Stimulated activated CD8-positive, alpha-beta memory T cell treated with anti-CD3 and anti-CD28 coated beads, Interleukin-7, amount 100 ng/mL, for 4 hours (primary cell): Measurements from ENCODE around the gene LCNL1.

Experiments
- DNase-seq, 2 donors: peaks; one replicate each; pipeline ENCODE4 v3.0.0-alpha.2; 2020; ENCODE audit warnings: low read depth in 2 of 2

The LCNL1 gene

DNA sequence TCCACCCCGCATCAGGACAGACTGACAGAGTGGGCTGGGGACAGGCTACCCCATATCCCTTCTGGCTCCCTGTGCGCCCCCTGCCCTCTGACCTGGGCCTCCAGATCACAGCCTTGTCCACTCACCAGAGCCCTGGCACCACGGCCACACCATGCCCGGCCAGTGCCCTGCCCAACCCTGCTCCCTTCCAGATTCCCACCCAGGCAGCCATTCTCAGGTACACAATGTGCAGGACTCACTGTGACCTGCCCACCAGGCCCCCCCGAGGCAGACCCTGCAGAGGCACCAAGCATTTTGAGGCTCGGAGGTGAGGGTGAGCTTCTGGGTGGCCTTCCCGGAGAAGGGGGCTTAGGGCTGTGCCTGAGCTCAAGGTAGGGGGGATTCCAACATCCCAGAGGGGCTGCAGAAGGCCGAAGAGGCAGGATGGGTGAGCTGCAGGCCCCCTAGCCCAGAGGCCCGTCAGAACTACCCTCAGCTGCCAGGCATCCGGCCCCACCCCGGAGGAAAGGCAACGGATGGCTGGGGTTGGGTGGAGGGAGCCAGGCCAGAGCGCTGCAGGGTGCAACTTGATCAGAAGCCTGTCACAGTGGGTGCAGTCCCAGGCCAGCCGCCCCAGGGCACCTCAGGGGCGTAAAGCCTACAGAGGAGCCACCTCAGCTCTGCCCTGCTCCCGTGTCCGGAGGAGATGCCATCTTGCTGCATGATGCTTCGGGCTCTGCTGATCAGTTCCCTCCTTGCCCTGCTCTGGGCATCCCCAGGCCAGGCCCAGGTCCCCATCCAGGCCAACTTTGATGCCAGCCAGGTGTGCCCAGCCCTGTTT, at the start of gene LCNL1:
LCNL1 (plus strand) TSS at position 762 of the 820 bp plus-strand sequence. CDS start 594 bp downstream, outside the sequence.
- no peak for DNase-seq

DNA sequence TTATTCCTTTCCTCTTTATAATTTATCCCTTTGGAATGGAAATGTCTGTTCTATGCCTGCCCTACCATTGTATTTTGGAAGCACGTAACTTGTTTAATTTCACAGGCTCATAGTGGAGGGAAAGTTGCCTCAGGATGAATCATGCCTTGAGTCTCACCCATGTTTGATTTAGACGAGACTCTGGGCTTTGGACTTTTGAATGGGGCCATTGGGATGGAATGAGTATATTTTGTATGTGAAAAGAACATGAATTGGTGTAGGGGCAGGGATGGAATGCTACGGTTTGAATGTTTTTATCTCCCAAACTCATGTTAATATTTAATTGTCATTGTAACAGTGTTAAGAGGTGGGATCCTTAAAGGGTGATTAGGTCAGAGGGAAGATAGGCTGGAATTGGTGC, 48.5 kb upstream of the LCNL1 start:
- DNase-seq = no peak

DNA sequence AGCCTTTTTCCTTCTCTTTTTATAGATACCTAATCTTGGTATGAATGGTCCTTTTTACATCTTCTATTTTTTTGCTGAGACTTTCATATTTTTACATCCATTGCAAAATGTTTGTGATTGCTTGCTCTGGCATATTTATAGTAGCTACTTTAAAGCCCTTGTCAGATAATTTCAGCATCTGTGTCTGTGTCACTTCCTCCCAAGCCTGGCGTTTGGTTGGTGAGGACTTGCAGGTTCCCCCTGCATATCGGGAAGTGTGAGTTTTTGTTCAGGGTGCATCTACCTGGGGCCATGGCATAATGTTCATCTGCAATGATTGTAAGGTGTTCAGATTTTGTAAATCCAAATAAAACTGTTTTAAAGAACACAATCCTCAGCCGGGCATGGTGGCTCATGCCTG, 47.1 kb upstream of the LCNL1 start:
- no peak for DNase-seq

DNA sequence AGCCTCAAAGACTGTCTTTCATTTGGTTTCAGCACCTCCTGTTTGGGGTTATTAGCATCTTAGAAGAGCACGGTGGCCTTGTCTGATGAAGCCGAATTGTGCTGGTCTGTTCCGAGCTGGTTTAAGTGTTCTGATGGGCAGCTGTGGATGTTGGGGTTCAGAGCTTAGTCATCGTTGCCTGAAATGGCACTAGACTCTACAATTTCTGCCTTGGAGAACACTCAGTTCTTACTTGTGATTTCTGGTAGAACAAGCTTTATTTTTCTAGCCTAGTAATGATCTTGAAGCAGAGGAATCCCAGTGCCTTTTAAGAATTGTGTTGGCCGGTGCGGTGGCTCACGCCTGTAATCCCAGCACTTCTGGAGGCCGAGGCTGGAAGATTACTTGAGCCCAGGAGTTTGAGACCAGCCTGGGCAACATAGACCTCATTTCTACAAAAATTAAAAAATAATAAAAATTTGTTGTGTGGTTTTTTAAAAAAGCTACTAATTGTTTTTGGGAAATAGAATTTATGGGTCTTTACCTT, 46.1 kb upstream of the LCNL1 start:
- DNase-seq = no peak

DNA sequence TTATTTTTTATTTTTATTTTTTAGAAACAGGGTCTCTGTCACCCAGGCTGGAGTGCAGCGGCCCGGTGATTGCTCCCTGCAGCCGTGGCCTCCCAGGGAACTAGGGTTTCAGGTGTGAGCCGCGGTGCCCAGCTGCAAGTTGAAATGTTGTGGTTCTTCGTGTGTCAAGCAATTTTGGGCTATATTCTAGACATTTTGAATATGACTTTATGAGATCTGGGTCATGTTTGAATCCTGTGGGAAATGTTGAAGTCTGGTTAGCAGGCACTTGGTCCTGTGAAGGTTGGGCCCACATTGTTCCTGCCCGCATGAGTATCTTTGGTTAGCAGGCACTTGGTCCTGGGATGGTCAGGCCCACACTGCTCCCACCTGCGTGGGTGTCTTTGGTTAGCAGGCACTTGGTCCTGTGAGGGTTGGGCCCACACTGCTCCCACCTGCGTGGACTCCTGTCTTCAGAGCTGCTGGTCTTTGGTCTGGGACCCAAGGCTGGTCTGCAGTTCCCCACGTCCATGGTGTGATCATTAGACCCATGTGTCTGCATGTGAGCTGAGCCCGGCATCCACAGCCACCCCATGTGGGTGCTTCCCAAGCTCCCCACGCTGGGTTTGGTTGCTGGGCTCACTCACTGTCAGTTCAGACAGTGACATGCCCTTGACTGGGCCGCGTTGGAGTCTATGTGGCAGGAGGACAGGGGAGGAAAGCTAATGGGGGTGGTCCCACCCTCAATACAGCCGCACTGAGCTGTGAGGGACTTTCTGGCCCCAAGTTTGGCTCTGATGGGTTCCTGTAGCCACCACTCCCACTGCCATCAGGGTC, 45.4 kb upstream of the LCNL1 start:
- DNase-seq = no peak

DNA sequence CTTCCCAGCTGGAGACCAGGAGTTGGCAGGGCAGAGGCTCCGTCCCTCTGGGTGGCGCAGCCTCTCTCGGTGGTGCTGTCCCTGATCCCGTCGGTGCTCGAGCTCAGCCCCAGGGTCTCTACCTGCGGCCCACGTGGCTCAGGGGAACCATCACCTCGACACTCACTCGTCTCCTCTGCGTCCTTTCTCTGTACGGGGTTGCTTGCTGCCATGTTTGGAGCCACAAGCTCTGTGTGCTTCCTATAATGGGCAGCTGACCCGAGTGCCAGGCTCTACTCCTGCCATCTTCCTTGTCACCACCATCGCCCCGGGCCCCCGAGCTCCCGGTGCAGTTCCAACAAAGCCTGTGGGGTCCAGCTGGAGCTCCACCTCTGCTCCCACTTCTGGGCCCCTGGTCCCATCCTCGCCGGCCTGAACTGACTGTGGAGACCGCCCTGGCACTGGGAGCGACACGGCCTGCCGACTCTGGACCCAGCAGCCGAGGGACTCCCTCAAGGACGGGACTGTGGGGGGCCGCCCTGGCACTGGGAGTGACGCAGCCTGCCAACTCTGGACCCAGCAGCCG, 43.3 kb upstream of the LCNL1 start:
- DNase-seq = no peak

DNA sequence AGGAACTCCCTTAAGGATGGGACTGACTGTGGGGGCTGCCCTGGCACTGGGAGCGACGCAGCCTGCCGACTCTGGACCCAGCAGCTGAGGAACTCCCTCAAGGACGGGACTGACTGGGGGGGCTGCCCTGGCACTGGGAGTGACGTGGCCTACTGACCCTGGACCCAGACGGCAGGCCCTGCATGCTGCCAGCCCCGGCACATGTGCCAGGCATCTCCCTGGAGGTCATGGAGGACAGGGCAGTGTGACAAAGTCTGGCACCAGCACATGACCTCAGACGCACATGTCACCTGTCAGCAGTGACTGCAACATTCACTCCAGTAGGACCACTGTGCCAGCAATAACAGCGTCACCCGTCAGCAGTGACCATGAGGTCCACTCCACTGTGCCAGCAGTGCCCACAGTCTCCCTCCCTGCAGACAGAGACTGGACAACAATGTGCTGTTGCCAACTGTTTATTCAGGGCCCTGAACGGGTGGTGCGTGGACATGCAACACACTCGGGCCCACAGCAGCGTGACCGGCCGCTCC, 42.7 kb upstream of the LCNL1 start:
- DNase-seq = no peak

DNA sequence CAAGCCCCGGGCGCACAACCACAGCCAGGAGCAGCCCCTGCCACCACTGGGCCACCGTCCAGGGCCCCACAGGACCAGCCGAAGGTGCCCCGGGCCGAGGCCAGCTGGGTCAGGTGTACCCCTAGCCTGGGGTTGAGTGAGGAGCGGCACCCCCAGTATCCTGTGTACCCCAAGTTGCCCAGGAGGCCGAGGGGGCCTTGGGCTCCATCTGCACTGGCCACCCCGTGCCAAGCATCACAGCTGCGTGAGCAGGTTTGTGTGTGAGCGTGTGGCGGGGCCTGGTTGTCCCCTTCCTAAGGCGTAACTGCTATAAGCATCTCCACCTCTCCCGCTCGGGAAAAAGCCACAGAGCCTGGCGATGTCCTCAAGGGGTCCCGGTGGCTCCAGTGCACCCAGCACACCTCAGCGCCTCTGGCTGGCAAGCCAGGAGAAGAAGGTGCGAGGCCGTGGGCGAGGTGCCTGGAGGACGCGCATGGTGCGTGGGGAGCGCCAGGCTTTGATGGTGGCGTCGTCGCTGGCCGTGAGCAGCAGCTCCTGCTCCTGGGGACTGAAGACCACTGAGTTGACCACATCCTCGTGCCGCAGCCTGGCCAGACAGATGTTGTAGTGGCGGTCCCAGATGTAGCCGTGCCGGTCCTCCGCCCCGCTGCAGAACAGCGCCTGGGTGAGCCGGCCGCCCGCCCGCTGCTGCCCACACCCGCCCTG, 42.1 kb upstream of the LCNL1 start:
- no peak for DNase-seq

DNA sequence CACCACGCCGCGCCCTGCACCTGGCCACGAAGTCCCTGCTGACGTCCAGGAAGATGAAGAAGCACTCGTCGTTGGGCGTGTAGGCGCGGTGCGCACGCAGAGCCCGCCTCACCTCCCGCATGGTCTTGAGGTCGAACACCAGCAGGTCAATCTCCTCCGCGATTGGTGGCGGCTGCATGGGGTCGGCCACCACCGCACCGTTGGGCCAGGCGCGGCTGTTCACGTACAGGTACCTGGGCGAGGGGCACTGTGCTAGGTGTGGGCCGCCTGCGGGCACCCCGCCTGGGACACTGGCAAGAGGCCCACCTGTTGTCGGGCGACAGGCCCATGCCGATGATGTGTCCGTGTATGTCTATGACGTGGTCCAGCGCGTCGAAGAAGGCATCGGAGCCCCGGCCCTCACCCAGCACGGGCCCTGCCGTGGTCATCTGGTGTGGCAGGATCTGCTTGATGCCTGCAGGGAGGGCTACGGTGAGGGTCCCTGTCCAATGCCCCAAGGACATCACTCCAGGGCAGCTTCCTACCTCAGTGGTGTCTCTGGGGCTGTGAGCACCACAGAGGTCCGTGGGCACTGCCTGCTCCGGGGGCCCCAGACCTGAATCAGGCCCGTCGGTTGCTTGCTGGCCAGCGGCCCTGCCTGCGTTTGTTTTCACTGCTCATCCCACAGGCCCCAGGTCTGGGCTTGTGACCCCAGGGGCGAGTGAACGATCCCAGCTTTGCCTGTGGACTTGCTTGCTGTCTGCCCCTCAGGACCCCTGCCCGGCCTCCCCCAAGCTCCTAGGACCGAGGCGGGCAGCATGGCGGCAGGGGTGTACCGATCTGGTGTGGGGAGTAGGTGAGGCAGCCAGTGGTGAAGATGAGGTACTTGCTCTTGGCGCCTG, 41.3 kb upstream of the LCNL1 start:
- DNase-seq = no peak

DNA sequence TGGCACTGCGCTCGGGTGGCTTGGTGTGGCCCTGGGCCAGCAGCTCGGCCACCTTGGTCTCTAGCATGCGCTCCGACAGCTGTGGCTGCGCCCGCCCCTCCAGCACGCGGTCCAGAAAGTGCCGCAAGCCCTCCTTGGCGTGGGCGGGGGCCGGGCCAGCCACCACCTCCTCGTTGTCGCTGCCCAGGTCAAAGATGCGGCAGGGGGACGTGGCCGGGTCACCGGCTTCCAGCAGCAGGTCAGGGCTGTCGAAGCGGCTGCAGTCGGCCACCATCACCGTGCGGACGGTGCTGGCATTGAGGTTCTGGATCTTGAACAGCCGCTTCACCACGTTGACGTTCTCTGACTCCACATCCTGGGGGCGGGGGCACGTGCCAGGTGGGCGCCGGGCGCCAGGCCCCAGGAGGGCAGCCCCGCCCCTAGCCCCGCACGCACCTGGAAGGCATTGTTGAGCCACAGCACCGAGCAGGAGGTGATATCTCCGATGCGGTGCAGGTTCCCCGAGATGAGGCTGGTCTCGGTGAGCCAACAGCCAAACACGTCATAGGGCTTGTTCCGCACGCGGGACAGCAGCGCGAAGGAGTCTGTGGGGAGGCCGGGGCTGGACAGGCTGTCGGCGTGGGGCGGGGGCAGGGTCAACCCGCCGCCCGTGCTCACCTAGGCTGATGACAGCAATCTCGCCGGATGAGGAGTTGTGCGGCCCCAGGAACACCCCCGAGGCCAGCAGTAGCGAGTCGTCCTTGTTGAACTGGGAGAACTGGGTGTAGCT, 40.5 kb upstream of the LCNL1 start:
- DNase-seq = no peak

DNA sequence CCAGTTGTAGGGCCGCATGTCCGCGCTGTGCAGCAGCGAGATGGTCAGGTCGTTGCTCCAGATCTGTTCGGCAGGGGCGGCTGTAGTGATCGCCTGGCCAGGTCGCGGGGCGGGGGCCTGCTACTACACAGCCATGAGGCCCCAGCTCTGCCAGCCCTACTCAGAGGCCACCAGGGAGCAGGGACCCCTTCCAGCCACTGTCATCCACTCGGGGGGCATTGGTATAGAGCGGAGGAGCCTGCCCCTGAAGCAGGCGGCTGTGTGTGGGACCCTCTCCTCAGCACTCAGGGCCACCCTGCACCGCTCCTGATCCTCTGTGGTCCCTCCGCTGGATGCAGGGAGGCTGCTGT, 39.9 kb upstream of the LCNL1 start:
- no peak for DNase-seq

DNA sequence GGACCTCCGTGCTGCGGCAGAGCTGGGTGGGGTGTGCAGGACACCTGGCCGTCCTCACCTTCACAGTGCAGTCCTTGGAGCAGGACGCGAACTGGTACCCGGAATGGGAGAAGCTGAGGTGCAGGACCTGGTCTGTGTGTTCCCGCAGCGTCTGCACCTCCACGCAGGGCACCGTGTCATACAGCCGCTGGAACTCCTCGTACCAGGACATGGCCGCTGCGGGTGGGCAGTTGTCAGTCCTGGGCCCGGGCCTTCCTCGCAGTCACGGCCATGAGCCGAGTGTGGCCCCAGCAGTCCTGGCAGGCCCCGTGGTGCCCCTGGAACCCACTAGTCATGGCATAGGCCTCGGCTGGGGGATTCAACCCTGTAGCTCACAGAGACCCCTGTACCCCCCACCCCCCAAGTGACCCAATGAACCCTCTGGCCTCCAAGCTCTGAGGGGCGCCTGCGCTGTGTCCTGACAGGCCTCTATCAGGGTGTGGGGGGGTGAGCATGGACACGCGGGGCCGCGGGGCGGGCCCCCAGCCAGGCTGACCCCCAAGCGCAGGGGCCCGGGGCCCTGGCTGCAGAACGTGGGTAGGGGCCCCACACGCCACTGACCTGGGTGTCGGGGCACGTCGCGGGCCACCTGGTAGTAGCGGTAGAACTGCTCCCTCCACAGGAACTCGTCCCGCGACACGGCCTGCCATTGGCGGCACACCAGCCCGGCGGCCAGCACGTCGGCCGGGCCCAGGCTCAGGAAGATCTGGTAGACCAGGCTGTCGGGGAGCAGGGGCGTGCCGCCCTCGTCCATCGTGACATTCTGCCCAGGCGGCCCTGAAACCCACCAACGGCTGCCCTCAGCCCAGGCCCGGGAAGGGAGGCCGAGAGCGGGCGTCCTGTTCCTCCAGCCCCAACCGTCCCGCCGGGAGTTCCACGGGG, 39.2 kb upstream of the LCNL1 start:
- DNase-seq = peak in 1 of 2 donors; percentile 36

DNA sequence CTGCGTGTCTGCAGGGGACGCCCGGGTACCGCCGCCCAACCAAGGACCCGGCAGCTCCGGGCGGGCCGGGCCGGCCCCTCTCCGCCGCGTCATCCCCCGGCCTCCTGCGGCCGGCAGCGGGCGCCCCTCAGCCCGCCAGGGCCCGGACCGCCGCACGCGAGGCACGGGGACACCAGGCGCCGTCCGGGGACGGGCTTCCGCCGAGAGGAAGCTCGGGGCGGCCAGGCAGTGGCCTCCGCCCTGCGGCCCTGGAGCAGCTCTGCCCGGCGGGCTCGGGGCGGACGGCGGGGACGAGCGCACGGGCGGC, 38.6 kb upstream of the LCNL1 start:
- DNase-seq = no peak

DNA sequence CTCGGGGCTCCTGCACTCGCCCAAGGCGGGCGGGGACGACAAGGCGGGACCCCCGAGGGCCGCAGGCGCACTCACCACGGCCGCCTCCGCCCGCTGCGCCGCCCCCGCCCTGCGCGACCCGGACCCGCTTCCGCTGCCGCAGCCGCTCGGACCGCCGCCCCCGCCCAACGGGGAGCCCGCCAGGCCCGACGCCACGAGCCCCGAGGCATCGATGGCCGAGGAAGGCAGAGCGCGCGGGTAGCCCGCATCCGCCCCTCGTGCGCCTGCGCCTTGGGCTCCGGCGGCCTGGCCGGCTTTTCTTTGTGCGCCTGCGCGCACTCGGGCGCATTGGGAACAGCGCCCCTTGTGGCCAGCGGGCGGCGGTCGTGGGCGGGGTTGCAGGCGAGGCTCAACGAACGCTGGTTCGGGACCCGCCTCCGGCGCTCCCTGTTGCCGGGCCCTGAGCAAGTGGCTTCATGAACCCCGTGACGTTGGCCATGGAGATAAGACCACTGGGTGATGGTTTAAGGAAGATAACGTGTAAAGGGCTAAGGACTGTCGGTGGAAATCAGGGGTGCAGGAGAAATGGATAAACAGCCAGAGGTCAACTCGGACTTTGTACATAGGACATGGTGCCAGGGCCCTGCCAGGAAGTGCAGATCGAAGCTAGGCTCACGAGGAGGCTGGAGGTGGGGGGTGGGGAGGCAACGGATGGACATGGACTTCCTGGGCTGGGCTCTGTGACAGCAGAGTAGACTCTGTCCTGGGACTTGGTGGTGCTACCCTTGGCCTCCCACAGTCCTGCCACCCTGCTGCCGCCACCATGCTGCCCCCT, 38.1 kb upstream of the LCNL1 start, which contains the start of the genes C8G and FBXW5:
C8G (plus strand) TSS at position 725 of the 814 bp plus-strand sequence; CDS start at position 803, 78 bp downstream.
FBXW5 (minus strand) TSS at position 220 of the 814 bp plus-strand sequence. CDS start 655 bp downstream, outside the sequence.
- peak; percentile 82 to 93 for DNase-seq

DNA sequence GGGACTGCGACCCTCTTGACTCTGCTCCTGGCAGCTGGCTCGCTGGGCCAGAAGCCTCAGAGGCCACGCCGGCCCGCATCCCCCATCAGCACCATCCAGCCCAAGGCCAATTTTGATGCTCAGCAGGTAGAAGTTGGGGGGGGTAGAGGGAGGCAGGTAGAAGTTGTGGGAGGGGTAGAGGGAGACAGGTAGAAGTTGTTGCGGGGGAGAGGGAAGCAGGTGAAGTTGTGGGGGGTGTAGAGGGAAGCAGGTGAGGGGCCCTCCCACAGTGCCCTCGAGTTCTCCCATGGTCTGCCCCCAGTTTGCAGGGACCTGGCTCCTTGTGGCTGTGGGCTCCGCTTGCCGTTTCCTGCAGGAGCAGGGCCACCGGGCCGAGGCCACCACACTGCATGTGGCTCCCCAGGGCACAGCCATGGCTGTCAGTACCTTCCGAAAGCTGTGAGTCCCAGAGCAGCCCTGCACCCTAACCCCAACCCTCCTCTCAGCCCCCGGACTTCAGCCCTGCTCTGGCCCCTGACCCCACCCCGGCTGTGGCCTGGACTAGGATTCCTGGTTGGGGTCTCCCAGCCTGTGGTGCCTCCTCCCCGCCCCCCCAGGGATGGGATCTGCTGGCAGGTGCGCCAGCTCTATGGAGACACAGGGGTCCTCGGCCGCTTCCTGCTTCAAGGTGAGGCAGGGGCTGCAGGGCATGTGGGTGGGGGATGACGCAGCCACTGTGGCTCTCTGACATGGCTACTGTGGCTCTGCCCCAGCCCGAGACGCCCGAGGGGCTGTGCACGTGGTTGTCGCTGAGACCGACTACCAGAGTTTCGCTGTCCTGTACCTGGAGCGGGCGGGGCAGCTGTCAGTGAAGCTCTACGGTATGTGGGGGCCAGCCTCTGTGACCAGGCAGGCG, 37.2 kb upstream of the LCNL1 start:
- no peak for DNase-seq

DNA sequence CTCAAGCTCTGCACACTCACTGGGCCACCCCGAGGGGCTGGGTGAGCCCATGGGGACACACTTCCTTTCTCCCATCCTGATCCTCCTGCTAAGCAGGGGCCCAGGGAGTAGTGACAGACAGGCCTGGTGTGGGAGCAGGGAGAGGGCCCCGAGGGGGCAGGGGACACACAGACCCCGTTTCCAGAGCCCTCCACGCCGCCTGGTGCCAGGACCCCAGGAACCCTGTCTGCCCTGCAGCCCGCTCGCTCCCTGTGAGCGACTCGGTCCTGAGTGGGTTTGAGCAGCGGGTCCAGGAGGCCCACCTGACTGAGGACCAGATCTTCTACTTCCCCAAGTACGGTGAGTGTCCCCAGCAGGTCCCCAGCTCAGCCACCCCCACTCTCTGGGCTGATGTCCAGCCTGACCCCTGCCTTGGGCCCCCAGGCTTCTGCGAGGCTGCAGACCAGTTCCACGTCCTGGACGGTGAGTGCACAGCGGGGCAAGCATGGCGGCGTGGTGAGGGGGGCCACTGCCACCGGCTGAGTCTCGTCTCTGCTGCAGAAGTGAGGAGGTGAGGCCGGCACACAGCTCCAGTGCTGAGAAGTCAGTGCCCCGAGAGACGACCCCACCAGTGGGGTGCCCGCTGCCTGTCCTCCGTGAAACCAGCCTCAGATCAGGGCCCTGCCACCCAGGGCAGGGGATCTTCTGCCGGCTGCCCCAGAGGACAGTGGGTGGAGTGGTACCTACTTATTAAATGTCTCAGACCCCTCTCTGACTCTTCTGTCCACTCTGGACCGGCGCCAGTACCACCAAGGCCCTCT, 36.4 kb upstream of the LCNL1 start:
- no peak for DNase-seq
